Measurements from ENCODE around the gene ADRB1.

ADRB1 gene

GRCh38 chr10:114026189-114027040 is 17.3 kb upstream of the ADRB1 start:
- peak; percentile 57 to 68 (median 62) for DNase-seq

GRCh38 chr10:114027041-114027394 is 16.6 kb upstream of the ADRB1 start:
- no peak for DNase-seq

- no peak for DNase-seq
Observed at GRCh38 chr10:114027951-114028350, 15.7 kb upstream of the ADRB1 start.

- DNase-seq = no peak
Observed at GRCh38 chr10:114028425-114028824, 15.2 kb upstream of the ADRB1 start.

GRCh38 chr10:114029655-114030054 is 14.0 kb upstream of the ADRB1 start:
- no peak for DNase-seq

GRCh38 chr10:114030140-114030539 is 13.5 kb upstream of the ADRB1 start:
- DNase-seq = no peak

GRCh38 chr10:114031073-114031972 is 12.3 kb upstream of the ADRB1 start:
- peak; percentile 50 to 57 (median 56) for DNase-seq

- DNase-seq = no peak
Observed at GRCh38 chr10:114033566-114033965, 10.1 kb upstream of the ADRB1 start.

- peak in 1 of 3 donors; percentile 69 for DNase-seq
Observed at GRCh38 chr10:114034923-114035645, 8.6 kb upstream of the ADRB1 start.

GRCh38 chr10:114035791-114036190 is 7.9 kb upstream of the ADRB1 start:
- DNase-seq = no peak

GRCh38 chr10:114038819-114039218 is 4.8 kb upstream of the ADRB1 start:
- DNase-seq = no peak

- no peak for DNase-seq
Observed at GRCh38 chr10:114041166-114041565, 2.5 kb upstream of the ADRB1 start.

- DNase-seq = peak; percentile 34 to 60 (median 44)
Observed at GRCh38 chr10:114042895-114043531, 653 bp upstream of the ADRB1 start.

- peak in 1 of 3 donors; percentile 19 for DNase-seq
Observed at GRCh38 chr10:114044247-114045135, 825 bp downstream of the ADRB1 start.

- DNase-seq = peak; percentile 60 to 80 (median 71)
Observed at GRCh38 chr10:114045136-114046086, 1.7 kb downstream of the ADRB1 start.

- DNase-seq = no peak
Observed at GRCh38 chr10:114046087-114046458, 2.4 kb downstream of the ADRB1 start.

- DNase-seq = no peak
Observed at GRCh38 chr10:114048472-114048871, 4.8 kb downstream of the ADRB1 start.

- no peak for DNase-seq
Observed at GRCh38 chr10:114051714-114052113, 8.0 kb downstream of the ADRB1 start.

GRCh38 chr10:114052255-114052654 is 8.6 kb downstream of the ADRB1 start:
- DNase-seq = no peak

- DNase-seq = no peak
Observed at GRCh38 chr10:114053946-114054345, 10.3 kb downstream of the ADRB1 start.

Data from suppressor macrophage treated with lipopolysaccharide for 1 hour (primary cell).